Breast epithelium (tissue), 3 donors: ENCODE data around the gene PEX10.

ENCODE experiments used
- CTCF ChIP-seq, 3 donors: fragments of 450-650 bp; IDR thresholded peaks; one replicate each; pipeline ENCODE4 v1.5.1; 2016 to 2017; ENCODE audit warnings: antibody characterized with exemption in 3 of 3, mild to moderate bottlenecking in 3 of 3, moderate library complexity in 3 of 3
- POLR2A ChIP-seq: fragments of 450-650 bp; IDR thresholded peaks from one replicate; pipeline ENCODE4 v1.6.1; 2016; ENCODE audit warnings: antibody characterized with exemption, mild to moderate bottlenecking, moderate library complexity

- TF ChIP-seq CTCF (IDR thresholded peaks at IDR 0.05) (no peak), POLR2A (no peak)
These were observed 18.2 kb upstream of the PEX10 start for GRCh38 chr1:2430592-2430973.
